ENCODE measurements around the gene TMEM130. TPM values are rescaled to one million over a fixed set of nuclear protein-coding genes. Genes with fewer than 3 reads are reported as not detected.
"Not testable (repeated sequence)": the region's sequence is repeated elsewhere in the genome, so short reads cannot be mapped to it uniquely, and the experiment has no call there.

The TMEM130 gene
- total and polyA plus RNA-seq, 5 experiments from 2014 or later: not detected

- no peak for DNase-seq
- POLR2A ChIA-PET: no interaction called here
- no peak for ATAC-seq
- Mint-ChIP-seq H3K4me3 (no peak overlapping the region), H3K27me3 (peaks cover 2 to 25% (median 11%) of the 10 kb centered on the region in 5 donors), H3K27ac (peak overlapping the region in 1 of 10 donors; percentile 20), H3K36me3 (peaks cover 0 to 2% (median 2%) of the 10 kb centered on the region in 3 donors), H3K4me1 (peaks cover 0 to 1% (median 0%) of the 10 kb centered on the region in 4 donors), H3K9me3 (no peaks in the 10 kb centered on the region)
Measured at GRCh38 chr7:98862203-98862602, 7.6 kb downstream of the TMEM130 start.

GRCh38 chr7:98860071-98860470 is 9.7 kb downstream of the TMEM130 start:
- Mint-ChIP-seq H3K27ac (no peak overlapping the region), H3K36me3 (peaks cover 0 to 2% (median 2%) of the 10 kb centered on the region in 3 donors), H3K4me1 (peaks cover 0 to 1% (median 0%) of the 10 kb centered on the region in 4 donors), H3K4me3 (no peak overlapping the region), H3K27me3 (peaks cover 2 to 25% (median 11%) of the 10 kb centered on the region in 5 donors), H3K9me3 (no peaks in the 10 kb centered on the region)
- DNase-seq (peak in 1 of 10 donors; percentile 31), ATAC-seq (no peak)
- POLR2A ChIA-PET: no interaction called here

- H3K4me3 Mint-ChIP-seq: no peak overlapping the region
- H3K27ac Mint-ChIP-seq: peak overlapping the region in 1 of 10 donors; percentile 7
- no peaks in the 10 kb centered on the region for H3K9me3 Mint-ChIP-seq
- POLR2A ChIA-PET: no interaction called here
- ATAC-seq (no peak), DNase-seq (no peak)
- peaks cover 0 to 4% (median 0%) of the 10 kb centered on the region in 4 donors for H3K4me1 Mint-ChIP-seq
- peaks cover 6 to 31% (median 10%) of the 10 kb centered on the region in 5 donors for H3K27me3 Mint-ChIP-seq
- H3K36me3 Mint-ChIP-seq: peaks cover 0 to 2% (median 0%) of the 10 kb centered on the region in 3 donors
Measured at GRCh38 chr7:98855610-98856422, 14.0 kb downstream of the TMEM130 start.

- DNase-seq: no peak
- Mint-ChIP-seq H3K36me3 (no peaks in the 10 kb centered on the region), H3K9me3 (peaks cover 0 to 17% (median 8%) of the 10 kb centered on the region in 9 donors), H3K27me3 (peaks cover 2 to 10% (median 8%) of the 10 kb centered on the region in 5 donors), H3K4me3 (no peak overlapping the region), H3K27ac (no peak overlapping the region), H3K4me1 (peaks cover 0 to 4% (median 0%) of the 10 kb centered on the region in 4 donors)
- POLR2A ChIA-PET: no interaction called here
- ATAC-seq: no peak
Measured at GRCh38 chr7:98852826-98853225, 17.0 kb downstream of the TMEM130 start.

DNA sequence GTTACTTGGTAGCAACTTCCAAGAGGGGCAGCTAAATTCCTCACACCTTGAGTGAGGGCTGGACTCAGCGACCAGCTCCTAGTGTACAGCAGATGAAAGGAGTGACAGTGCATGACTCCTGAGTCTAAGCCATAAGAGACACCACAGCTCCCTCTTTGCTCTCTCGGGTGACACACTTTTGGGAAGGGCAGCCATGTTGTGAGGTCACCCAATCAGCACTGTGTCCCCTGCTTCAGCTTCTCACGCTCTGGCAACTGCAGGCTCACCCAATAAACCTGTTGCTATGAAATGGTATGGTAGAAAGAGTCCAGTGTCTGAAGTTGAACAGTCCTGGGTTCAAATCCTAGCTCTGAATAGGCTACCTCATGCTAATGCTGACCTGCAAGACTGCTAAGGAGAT is 20.9 kb downstream of the TMEM130 start:
- H3K27me3 Mint-ChIP-seq: peaks cover 2 to 13% (median 7%) of the 10 kb centered on the region in 5 donors
- ATAC-seq (no peak), DNase-seq (no peak)
- peaks cover 0 to 21% (median 8%) of the 10 kb centered on the region in 9 donors for H3K9me3 Mint-ChIP-seq
- no peak overlapping the region for H3K27ac Mint-ChIP-seq
- H3K4me1 Mint-ChIP-seq: peaks cover 0 to 4% (median 0%) of the 10 kb centered on the region in 4 donors
- H3K36me3 Mint-ChIP-seq: no peaks in the 10 kb centered on the region
- H3K4me3 Mint-ChIP-seq: no peak overlapping the region
- POLR2A ChIA-PET: no interaction called here

DNA sequence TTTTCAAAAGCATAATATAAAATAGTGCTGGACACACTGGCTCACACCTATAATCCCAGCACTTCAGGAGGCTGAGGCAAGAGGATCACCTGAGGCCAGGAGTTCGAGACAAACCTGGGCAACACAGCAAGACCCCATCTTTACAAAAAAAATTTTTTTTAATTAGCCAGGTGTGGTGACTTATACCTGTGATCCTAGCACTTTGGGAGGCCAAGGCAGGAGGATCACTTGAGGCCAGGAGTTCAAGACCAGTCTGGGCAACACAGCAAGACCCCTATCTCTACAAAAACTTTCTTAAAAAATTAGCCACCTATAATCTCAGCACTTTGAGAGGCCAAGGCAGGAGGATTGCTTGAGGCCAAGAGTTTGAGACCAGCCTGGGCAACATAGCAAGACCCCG is 27.3 kb downstream of the TMEM130 start:
- H3K27ac Mint-ChIP-seq, H3K9me3 Mint-ChIP-seq, ATAC-seq, H3K4me3 Mint-ChIP-seq, POLR2A ChIA-PET, H3K36me3 Mint-ChIP-seq, DNase-seq, H3K4me1 Mint-ChIP-seq: not testable (repeated sequence)
- peaks cover 2 to 16% (median 10%) of the 10 kb centered on the region in 5 donors for H3K27me3 Mint-ChIP-seq

- DNase-seq (peak; percentile 33 to 80 (median 64)), ATAC-seq (peak; percentile 72 to 76)
- no peak overlapping the region for H3K4me3 Mint-ChIP-seq
- no peak overlapping the region for H3K27ac Mint-ChIP-seq
- peaks cover 2 to 6% (median 2%) of the 10 kb centered on the region in 4 donors for H3K4me1 Mint-ChIP-seq
- POLR2A ChIA-PET: interaction anchor here (0.5 kb wide), 1 partner anchor 9 kb away, joined by 4 read pairs; no protein-coding TSS in a partner anchor
- no peaks in the 10 kb centered on the region for H3K9me3 Mint-ChIP-seq
- no peaks in the 10 kb centered on the region for H3K36me3 Mint-ChIP-seq
- peaks cover 4 to 23% (median 16%) of the 10 kb centered on the region in 5 donors for H3K27me3 Mint-ChIP-seq
Measured at GRCh38 chr7:98841179-98841997, 28.4 kb downstream of the TMEM130 start.

DNA sequence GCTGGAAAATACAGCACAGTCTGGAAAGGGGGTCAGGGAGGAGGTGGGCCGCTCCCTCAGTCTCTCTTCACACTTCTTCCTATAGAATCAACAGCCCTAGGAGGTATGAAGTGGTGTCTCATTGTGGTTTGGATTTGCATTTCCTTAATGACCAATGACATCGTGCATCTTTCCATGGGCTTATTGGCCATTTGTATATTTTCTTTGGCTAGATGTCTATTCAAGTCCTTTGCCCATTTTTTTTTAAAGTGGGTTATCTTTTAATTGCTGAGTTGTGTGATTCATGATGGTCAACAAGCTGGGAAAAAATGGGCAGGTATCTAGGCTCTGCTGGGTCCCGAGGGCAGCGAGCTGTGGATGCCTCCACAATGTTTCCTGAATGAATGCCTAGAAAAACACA is 29.1 kb downstream of the TMEM130 start:
- POLR2A ChIA-PET: no interaction called here
- Mint-ChIP-seq H3K4me3 (no peak overlapping the region), H3K36me3 (no peaks in the 10 kb centered on the region), H3K9me3 (no peaks in the 10 kb centered on the region), H3K27me3 (peaks cover 4 to 26% (median 16%) of the 10 kb centered on the region in 5 donors), H3K27ac (no peak overlapping the region), H3K4me1 (peaks cover 2 to 6% (median 2%) of the 10 kb centered on the region in 4 donors)
- no peak for ATAC-seq
- DNase-seq: peak in 1 of 10 donors; percentile 10

GRCh38 chr7:98840096-98840495 is 29.7 kb downstream of the TMEM130 start:
- H3K4me3 Mint-ChIP-seq: no peak overlapping the region
- peaks cover 2 to 6% (median 2%) of the 10 kb centered on the region in 4 donors for H3K4me1 Mint-ChIP-seq
- H3K27ac Mint-ChIP-seq: no peak overlapping the region
- ATAC-seq (no peak), DNase-seq (peak in 1 of 10 donors; percentile 37)
- H3K9me3 Mint-ChIP-seq: no peaks in the 10 kb centered on the region
- no peaks in the 10 kb centered on the region for H3K36me3 Mint-ChIP-seq
- POLR2A ChIA-PET: no interaction called here
- H3K27me3 Mint-ChIP-seq: peaks cover 4 to 26% (median 16%) of the 10 kb centered on the region in 5 donors

DNA sequence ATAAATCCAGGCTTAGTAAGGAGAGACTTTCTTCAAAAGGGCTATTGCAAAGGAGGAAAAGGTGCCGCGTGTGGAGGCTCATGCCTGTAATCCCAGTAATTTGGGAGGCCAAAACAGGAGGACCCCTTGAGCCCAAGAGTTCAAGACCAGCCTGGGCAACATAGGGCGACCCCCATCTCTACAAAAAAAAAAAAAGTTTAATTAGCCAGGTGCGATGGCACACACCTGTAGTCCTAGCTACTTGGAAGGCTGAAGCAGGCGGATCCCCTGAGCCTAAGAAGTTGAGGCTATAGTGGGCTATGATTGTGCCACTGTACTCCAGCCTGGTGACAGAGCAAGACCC is 32.2 kb downstream of the TMEM130 start:
- POLR2A ChIA-PET: interaction anchor here (0.6 to 1.2 kb wide), 2 partner anchors 9 to 41 kb away, joined by 4 to 5 read pairs; partner anchors contain the start of gene TRRAP
- Mint-ChIP-seq H3K9me3 (no peaks in the 10 kb centered on the region), H3K36me3 (no peaks in the 10 kb centered on the region)

DNA sequence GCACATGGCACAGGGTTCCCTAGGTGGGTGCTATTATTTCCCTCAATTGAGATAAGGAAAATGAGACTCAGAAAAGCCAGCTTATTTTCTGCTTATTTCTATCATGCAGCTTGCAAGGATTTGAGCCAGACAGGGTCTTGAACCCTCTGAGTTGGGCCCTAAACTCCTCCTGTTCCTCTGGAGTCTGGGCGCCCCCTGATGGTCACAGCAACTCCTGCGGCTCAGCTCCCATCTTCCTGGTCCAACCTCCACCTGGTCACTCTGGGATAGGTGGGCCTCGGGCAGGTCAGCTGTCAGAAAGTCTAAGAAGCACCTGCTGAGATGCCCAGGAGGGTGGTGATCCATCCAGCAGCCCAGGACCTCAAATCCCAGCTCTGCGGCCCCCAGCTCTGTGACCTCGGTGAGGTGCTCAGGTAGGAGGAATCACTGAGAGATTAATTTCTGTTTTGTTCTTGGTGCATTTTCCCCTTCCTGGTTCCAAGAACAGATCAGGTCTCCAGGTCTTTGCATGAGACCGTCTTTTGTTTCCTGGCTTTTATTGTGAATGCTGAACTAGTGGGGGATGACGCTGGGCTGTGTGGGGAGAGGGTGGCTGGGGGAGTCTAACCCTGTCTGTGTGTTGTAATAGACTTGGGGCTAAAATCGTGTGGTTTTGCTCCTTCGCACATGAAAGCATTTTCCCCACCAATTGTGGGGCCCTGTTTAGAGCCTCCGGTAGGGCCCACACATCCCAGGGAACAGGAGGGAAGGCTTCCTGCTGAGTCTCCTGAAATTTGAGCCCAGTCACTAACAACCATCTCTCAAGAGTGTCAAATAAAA is 32.8 kb downstream of the TMEM130 start:
- POLR2A ChIA-PET: interaction anchor here (1.2 kb wide), 1 partner anchor 41 kb away, joined by 4 read pairs; the partner anchor contains the start of gene TRRAP
- H3K27me3 Mint-ChIP-seq: peaks cover 4 to 32% (median 13%) of the 10 kb centered on the region in 5 donors
- DNase-seq (peak in 1 of 10 donors; percentile 38), ATAC-seq (no peak)
- H3K4me1 Mint-ChIP-seq: peaks cover 2 to 6% (median 2%) of the 10 kb centered on the region in 4 donors
- no peaks in the 10 kb centered on the region for H3K36me3 Mint-ChIP-seq
- no peaks in the 10 kb centered on the region for H3K9me3 Mint-ChIP-seq
- no peak overlapping the region for H3K4me3 Mint-ChIP-seq
- H3K27ac Mint-ChIP-seq: peak overlapping the region in 1 of 10 donors; percentile 35

More for the DNA sequence above, 32.2 kb downstream of the TMEM130 start:
- Mint-ChIP-seq H3K4me1 (peaks cover 2 to 6% (median 2%) of the 10 kb centered on the region in 4 donors), H3K4me3 (no peak overlapping the region), H3K27me3 (peaks cover 4 to 32% (median 13%) of the 10 kb centered on the region in 5 donors), H3K27ac (no peak overlapping the region)
- ATAC-seq: no peak
- DNase-seq: no peak

DNA sequence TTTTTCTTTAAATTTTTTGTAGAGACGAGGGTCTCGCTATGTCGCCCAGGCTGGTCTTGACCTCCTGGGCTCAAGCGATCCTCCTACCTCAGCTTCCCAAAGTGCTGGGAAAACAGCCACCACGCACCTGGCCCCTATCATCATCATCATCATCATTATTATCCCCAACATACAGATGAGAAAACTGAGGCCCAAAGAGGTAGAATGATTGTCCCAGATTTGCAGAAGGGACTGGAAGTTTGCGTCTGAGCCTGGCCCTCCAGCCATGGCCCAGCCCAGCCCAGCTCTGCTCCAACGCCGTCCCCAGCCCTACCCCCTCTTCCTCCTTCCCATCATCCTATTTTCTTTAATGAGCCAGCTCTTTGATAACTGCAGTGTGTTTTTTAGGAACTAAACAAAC is 34.9 kb downstream of the TMEM130 start:
- Mint-ChIP-seq H3K27ac (no peak overlapping the region), H3K4me1 (no peaks in the 10 kb centered on the region), H3K27me3 (peaks cover 6 to 32% (median 11%) of the 10 kb centered on the region in 5 donors), H3K4me3 (no peak overlapping the region), H3K9me3 (no peaks in the 10 kb centered on the region), H3K36me3 (no peaks in the 10 kb centered on the region)
- ATAC-seq (no peak), DNase-seq (no peak)
- POLR2A ChIA-PET: no interaction called here
